ENCODE results near the gene SLC4A5. TPM values are rescaled to one million over a fixed set of nuclear protein-coding genes. Genes with fewer than 3 reads are reported as not detected.

SLC4A5 gene
- total RNA-seq, 2 donors from 2014 or later = 6.2 to 65.9 TPM

- H3K4me3 ChIP-seq = peak overlapping the region; percentile 7 to 29
- no peaks in the 10 kb centered on the region for H3K9me3 ChIP-seq
- peak; percentile 77 for DNase-seq (ENCODE audit: low spot score)
- H3K27ac ChIP-seq = no peak overlapping the region
- 29% methylated on average over 19 of the region's 19 CpGs for WGBS
- H3K36me3 ChIP-seq = peaks cover 4 to 19% of the 10 kb centered on the region in 2 donors
- intact Hi-C loops (cut with DNase I) = no loop called here
- H3K27me3 ChIP-seq (replicated peaks; ENCODE audit: insufficient read depth) = no peaks in the 10 kb centered on the region
- peaks cover 3% of the 10 kb centered on the region for H3K4me1 ChIP-seq (replicated peaks)
- TF ChIP-seq CTCF (IDR thresholded peaks at IDR 0.05) (no peak), POLR2A (IDR thresholded peaks at IDR 0.05) (peak; percentile 53), POLR2AphosphoS5 (IDR thresholded peaks at IDR 0.05) (peak; percentile 73)
Measured at GRCh38 chr2:74374509-74375205, 31.4 kb upstream of the SLC4A5 start.

- DNase-seq (ENCODE audit: low spot score) = no peak
Measured at GRCh38 chr2:74373985-74374384, 30.8 kb upstream of the SLC4A5 start.

GRCh38 chr2:74373221-74373676, 30.0 kb upstream of the SLC4A5 start:
- 78% methylated on average over 5 of the region's 5 CpGs for WGBS
- Histone ChIP-seq H3K36me3 (peaks cover 16 to 33% of the 10 kb centered on the region in 2 donors), H3K27me3 (replicated peaks; ENCODE audit: insufficient read depth) (no peaks in the 10 kb centered on the region), H3K27ac (no peak overlapping the region), H3K4me3 (no peak overlapping the region), H3K4me1 (replicated peaks) (no peaks in the 10 kb centered on the region), H3K9me3 (no peaks in the 10 kb centered on the region)
- DNase-seq (ENCODE audit: low spot score) = no peak
- intact Hi-C loops (cut with DNase I) = no loop called here
- no peak for TF ChIP-seq POLR2AphosphoS5 (IDR thresholded peaks at IDR 0.05)
- TF ChIP-seq POLR2A (IDR thresholded peaks at IDR 0.05) = no peak
- TF ChIP-seq CTCF (IDR thresholded peaks at IDR 0.05) = no peak

More at GRCh38 chr2:74373985-74374384, 30.8 kb upstream of the SLC4A5 start:
- TF ChIP-seq POLR2AphosphoS5 (IDR thresholded peaks at IDR 0.05) = no peak
- no peak for TF ChIP-seq CTCF (IDR thresholded peaks at IDR 0.05)
- TF ChIP-seq POLR2A (IDR thresholded peaks at IDR 0.05) = no peak
- no peaks in the 10 kb centered on the region for H3K4me1 ChIP-seq (replicated peaks)
- H3K27ac ChIP-seq = no peak overlapping the region
- intact Hi-C loops (cut with DNase I) = no loop called here
- H3K27me3 ChIP-seq (replicated peaks; ENCODE audit: insufficient read depth) = no peaks in the 10 kb centered on the region
- WGBS = 51% methylated on average over 8 of the region's 8 CpGs
- H3K36me3 ChIP-seq = peaks cover 8 to 26% of the 10 kb centered on the region in 2 donors
- no peaks in the 10 kb centered on the region for H3K9me3 ChIP-seq
- H3K4me3 ChIP-seq = peak overlapping the region in 1 of 2 donors; percentile 29

- Histone ChIP-seq H3K4me3 (no peak overlapping the region), H3K27ac (no peak overlapping the region), H3K4me1 (replicated peaks) (no peaks in the 10 kb centered on the region), H3K27me3 (replicated peaks; ENCODE audit: insufficient read depth) (no peaks in the 10 kb centered on the region), H3K36me3 (peaks cover 20 to 39% of the 10 kb centered on the region in 2 donors), H3K9me3 (no peaks in the 10 kb centered on the region)
- WGBS = 87% methylated on average over 6 of the region's 6 CpGs
- intact Hi-C loops (cut with DNase I) = no loop called here
- TF ChIP-seq POLR2AphosphoS5 (IDR thresholded peaks at IDR 0.05) (no peak), CTCF (IDR thresholded peaks at IDR 0.05) (no peak), POLR2A (IDR thresholded peaks at IDR 0.05) (no peak)
- DNase-seq (ENCODE audit: low spot score) = no peak
Measured at GRCh38 chr2:74372674-74373073, 29.5 kb upstream of the SLC4A5 start.

- Histone ChIP-seq H3K4me3 (no peak overlapping the region), H3K27me3 (replicated peaks; ENCODE audit: insufficient read depth) (no peaks in the 10 kb centered on the region), H3K36me3 (peaks cover 30 to 51% of the 10 kb centered on the region in 2 donors), H3K9me3 (no peaks in the 10 kb centered on the region), H3K4me1 (replicated peaks) (no peaks in the 10 kb centered on the region), H3K27ac (no peak overlapping the region)
- intact Hi-C loops (cut with DNase I) = no loop called here
- no peak for TF ChIP-seq POLR2AphosphoS5 (IDR thresholded peaks at IDR 0.05)
- no peak for TF ChIP-seq CTCF (IDR thresholded peaks at IDR 0.05)
- TF ChIP-seq POLR2A (IDR thresholded peaks at IDR 0.05) = no peak
- 94% methylated on average over 9 of the region's 9 CpGs for WGBS
- no peak for DNase-seq (ENCODE audit: low spot score)
Measured at GRCh38 chr2:74371421-74371820, 28.2 kb upstream of the SLC4A5 start.

All from prostate gland (tissue), 2 donors.